GM18909 (cell line): Measurements from ENCODE around the gene ANKFN1.
A peak's percentile ranks its signal among the peaks of the same experiment; 100 is the strongest.
"Not testable (repeated sequence)": the region's sequence is repeated elsewhere in the genome, so short reads cannot be mapped to it uniquely, and the experiment has no call there.

Source experiments
- ATAC-seq: cut with Tn5 transposase; IDR thresholded peaks from one replicate; pipeline ENCODE4 v1.9.1; 2021; ENCODE audit warnings: mild to moderate bottlenecking; ENCODE audit not compliant: unreplicated experiment, poor library complexity

ANKFN1 gene

GRCh38 chr17:56317351-56318208, 164.3 kb downstream of the ANKFN1 start:
- no peak for ATAC-seq

- ATAC-seq = peak; percentile 58
Observed at GRCh38 chr17:56319531-56319930, 166.3 kb downstream of the ANKFN1 start.

DNA sequence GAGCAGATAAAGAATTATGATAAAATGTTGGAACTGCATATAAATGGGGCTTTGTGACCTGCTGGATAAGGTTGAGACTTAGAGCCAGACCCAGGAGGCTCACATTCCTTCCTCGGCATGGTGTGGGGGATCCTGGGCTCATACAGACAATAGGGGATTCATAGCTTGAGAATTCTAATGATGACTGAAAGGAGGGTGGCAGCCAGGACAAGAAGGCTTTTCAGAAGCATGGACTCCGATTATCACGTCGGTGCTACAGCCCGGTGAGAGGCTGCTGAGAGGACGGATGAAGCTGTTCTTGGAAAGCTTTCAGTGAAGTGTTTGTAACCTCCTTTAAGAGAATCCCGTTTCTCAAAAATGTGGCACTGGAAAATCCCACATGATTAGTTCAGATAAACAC, 167.2 kb downstream of the ANKFN1 start:
- ATAC-seq = no peak

DNA sequence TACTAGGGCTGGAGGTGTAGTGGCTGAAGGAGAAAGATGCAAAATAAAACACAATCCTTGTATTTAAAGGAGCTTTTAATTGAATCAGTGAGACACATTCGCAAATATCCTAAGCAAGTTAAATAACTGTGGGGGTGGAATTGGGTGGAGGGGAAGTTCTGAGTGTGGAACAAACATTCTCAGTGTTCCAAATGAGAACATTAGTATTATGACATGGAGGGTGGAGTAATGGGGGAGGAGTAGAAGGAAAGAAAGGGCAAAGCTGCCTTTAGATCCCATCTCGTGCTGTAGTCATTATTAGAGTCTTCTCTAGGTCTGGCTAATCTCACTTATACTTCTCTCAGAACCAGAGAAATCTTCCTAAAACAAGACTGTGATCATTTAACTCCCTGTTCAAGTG, 169.7 kb downstream of the ANKFN1 start:
- ATAC-seq = no peak

DNA sequence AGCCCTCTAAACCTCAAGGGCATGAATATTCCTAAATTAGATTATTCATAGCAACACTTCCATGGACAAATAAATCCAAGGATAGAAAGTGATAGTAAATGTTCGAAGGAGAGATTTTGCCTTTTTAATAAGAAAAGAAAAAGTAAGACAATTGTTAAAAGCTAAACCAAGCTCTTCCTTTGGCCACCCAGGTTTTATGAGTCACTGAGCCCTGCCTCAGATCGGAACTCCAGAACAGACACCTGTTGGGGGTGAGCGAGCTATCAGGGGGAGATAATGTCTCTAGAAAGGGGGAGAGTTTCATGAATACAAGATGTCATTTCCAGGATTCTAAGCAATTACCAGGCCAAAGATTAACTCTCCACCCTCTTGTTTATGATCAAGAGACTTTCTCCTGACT, 171.4 kb downstream of the ANKFN1 start:
- no peak for ATAC-seq

DNA sequence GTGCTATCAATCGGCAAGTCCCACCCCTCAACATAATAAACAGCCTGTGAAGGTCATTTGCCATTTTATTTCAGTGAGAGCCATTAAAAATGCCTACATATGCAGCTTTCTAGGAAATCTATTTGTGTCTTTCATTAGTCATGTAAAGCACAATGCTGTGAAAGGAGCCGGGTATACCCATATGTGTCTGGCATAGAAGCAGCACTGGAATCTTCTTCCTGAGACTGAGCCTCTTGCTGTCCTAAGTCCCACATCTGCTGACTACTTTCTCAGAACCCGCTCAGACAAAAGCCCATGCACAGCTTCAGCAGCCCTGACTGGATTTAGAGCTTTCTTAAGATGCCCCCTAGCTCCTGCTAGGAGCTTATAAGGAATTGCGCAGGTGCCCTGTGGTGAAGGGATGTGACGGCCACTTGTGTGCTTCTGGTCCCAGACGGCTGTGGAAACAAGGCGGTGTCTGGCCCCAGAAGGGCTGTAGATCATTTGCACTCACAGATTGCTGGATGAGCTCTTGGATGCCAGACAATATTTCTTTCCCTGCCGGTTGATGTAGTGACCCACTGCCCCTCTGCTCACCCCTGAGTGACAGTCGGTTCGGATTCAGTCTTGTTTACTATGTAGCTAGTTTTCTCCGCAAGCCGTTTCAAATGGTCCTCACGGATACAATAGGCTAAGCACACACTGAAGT, 172.2 kb downstream of the ANKFN1 start:
- no peak for ATAC-seq

DNA sequence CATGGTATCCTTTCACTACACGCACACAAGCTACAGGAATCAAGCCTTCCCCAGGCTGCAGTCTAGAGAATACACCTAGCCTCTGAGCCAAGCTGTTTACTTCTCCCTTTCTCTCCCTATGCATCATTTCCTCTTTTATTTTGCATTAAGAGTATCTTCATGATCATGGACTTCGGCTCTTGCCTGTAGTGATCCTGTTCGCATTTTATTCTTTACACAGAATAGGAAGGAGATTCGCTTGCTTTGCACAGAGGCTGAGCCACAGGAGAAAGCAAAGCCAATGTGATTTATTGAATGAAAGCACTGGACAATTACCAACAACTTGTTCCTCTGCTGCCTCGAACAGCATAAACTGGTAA, 172.7 kb downstream of the ANKFN1 start:
- ATAC-seq = no peak

DNA sequence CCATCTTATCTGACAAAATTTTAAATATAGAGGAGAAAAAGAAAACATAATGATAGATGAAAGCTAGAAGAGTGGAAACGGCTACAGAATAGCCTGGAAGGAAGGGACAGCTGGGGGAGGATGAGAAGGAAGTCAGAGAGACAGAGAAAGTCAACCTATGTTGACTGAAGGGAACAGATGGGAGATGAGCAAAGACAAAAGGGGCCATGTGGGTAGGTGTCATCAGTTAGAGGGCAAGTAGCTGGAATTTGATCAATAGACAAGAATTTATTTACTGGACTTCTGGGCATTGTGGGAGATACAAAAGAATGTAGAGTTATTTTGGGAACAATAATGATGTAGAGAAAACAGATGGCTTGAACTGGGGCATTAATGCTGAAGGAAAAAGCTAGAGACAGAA, 194.4 kb downstream of the ANKFN1 start:
- ATAC-seq = no peak

DNA sequence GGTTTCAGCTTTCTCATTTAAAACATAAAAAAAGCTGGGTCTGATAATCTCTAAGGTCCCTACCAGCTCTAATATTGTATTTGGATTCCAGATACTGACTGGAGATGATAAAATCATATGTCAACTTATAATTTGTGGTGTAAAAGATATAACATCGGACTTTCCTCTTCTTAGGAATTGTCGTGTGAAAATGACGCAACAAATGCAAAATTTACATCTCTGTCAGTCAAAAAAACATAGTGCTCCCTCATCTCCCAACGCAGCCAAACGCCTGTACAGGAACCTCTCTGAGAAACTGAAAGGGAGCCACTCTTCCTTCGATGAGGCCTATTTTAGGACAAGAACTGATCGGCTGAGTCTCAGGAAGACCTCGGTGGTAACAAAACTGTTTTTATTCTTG, 197.3 kb downstream of the ANKFN1 start:
- ATAC-seq = no peak

DNA sequence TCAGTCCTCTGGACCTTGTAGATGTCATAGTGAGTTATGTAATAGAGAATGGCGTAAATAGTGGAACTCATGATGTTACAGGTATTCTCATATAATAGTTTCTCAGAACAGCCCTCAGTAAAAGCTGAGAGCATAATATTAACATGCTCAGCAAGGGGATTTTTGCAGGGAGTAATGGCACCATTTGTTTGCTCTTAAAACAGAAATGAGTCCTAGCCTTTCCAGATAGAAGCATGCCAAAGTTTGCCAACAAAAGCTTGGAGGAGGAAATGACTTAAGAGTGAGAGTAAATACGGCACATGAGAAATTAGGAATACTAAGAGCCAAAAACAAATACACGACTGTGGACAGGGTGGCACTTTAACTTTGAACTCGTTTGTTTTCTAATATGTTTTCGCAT, 198.4 kb downstream of the ANKFN1 start:
- no peak for ATAC-seq

DNA sequence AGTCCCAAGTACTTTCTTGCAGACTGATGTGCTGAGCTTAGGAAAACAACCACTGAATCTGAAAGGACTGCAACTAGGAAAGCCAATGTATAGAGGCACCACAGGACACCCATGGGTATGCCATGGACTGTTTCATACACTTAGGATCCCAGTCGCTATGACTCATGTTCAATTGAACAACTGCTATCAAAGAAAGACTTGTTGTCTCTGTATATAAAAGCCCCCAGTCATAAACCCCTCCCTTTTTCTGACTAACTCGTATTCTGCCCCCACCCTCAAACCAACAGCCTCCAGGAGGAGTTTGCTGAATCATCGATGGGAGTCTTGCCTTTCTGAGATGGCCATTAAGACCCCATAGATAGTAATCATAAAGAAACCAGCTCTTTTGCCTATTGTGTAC, 205.4 kb downstream of the ANKFN1 start:
- ATAC-seq = no peak

GRCh38 chr17:56359518-56359917, 206.2 kb downstream of the ANKFN1 start:
- no peak for ATAC-seq

DNA sequence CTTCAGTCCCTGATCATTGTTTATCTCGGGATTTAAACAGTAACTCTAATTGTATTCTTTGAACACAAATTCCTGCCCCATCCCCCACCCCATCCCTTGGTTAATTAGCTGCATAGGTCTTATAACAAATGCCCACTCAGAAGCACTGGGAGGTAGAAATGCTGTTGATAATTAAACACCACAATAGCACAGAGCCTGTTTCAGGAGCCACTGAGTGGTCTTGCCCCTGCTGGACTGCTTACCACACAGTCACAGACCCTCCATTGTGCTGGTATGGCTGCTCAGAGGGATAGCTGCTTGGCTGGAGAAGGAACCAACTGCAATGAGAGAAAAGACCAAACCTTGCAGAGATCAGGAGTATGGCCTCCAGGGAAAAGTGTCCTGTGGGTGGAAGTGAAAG, 214.1 kb downstream of the ANKFN1 start:
- no peak for ATAC-seq

DNA sequence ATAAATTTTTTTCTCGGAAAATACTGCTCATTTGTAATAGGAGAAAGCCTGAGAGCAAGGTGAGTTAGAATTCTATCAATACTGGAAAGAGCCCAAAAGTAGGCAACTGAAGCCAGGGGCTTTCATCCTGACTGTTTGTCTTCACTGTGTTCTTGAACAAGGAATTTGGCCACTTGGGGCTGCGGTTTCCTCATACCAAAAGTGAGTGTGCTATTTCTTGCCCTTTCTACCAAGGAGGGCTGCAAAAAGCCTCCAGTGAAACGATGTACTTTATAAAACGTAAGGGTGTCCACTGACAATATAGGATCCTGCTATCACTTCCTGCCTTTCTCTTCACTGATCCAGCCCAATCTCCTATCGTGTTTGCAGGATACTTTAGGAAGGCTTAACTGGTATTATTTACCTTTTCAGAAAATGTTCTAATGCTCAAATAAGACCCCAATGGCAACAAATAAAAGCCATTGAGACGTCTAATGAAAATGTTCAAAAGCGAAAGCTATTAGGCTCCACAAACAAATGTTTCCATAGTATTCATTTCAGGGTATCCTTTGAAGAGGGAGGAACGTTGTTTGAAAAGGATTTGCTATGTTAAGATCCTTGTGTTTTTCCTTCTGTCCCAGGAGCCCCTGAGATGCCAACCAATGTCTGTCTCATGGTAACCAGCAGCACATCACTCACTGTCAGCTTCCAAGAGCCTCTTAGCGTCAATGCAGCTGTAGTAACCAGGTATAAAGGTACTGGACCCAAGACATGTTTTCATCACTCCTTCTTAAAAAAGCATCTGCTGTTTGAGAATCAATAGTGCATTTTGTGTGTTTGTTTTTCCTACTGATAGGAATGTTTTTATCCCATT, 220.9 kb downstream of the ANKFN1 start:
- ATAC-seq = no peak

DNA sequence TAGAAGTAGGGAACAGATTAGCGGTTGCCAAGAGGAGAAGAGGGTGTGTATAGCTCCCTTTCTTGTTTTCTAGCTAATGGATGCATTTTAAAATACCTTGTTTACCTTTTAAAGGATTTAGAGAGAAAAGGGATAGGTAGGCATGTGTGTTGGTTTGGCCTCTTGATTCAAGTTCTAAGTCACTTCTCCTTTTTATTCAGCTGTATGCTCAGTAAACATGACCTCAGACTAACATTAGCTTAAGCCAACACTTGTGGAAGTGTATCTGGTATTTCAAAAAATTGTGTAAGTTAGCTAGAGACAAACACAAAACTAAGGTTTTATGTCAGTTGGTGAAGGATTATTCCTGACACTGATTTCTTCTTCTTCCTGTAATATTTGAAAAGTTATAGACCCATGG, 236.1 kb downstream of the ANKFN1 start:
- no peak for ATAC-seq

- ATAC-seq = no peak
Observed at GRCh38 chr17:56392321-56392720, 239.0 kb downstream of the ANKFN1 start.

GRCh38 chr17:56393156-56393555, 239.9 kb downstream of the ANKFN1 start:
- ATAC-seq = no peak

DNA sequence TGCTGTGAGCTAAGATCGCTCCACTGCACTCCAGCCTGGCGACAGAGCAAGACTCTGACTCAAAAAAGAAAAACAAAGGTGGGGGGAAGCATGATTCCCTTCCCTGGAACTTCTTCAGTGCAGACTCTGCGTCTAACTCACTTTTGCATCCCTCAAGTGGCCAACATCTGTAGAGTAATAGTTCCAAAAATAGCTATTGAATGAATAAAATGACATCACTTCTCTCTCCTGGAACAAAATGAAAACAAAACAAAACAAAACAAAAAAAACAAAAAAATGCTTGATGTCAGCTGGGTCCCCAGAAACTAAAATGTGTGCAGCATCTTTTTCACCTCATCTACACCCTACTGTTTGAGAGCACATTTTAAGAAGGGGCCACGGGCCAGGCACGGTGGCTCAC, 242.5 kb downstream of the ANKFN1 start:
- ATAC-seq = no peak

GRCh38 chr17:56407086-56407485, 253.8 kb downstream of the ANKFN1 start:
- ATAC-seq = no peak

DNA sequence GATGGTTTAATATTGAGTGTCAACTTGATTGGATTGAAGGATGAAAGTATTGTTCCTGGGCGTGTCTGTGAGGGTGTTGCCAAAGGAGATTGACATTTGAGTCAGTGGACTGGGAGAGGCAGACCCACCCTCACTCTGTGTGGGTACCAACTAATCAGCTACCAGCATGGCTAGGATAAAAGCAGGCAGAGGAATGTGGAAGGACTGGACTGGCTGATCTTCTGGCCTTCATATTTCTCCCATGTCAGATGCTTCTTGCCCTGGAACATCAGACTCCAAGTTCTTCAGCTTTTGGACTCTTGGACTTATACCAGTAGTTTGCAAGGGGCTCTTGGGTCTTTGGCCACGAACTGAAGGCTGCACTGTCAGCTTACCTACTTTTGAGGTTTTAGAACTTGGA, 259.1 kb downstream of the ANKFN1 start:
- ATAC-seq = not testable (repeated sequence)
